Nephron progenitor cell (in vitro differentiated cells): ENCODE measurements around the gene MVK.

ENCODE experiments used
- DNase-seq: peaks from one replicate; pipeline ENCODE4 v3.0.0; 2021
- H3K27ac Mint-ChIP-seq: 2 replicates; pipeline ENCODE4 v1.8.0; 2021; ENCODE audit warnings: mild to moderate bottlenecking, moderate library complexity, mixed read lengths
- H3K27me3 Mint-ChIP-seq: 2 replicates; pipeline ENCODE4 v1.8.0; 2021; ENCODE audit warnings: mild to moderate bottlenecking, low read depth, mixed read lengths; ENCODE audit not compliant: poor library complexity
- H3K36me3 Mint-ChIP-seq: 2 replicates; pipeline ENCODE4 v1.8.0; 2021; ENCODE audit warnings: low read depth, mixed read lengths
- H3K4me1 Mint-ChIP-seq: 2 replicates; pipeline ENCODE4 v1.8.0; 2021; ENCODE audit warnings: mixed read lengths
- H3K4me3 Mint-ChIP-seq: 2 replicates; pipeline ENCODE4 v1.8.0; 2021; ENCODE audit warnings: mild to moderate bottlenecking, moderate library complexity, mixed read lengths
- H3K9me3 Mint-ChIP-seq: 2 replicates; pipeline ENCODE4 v1.8.0; 2021; ENCODE audit warnings: mild to moderate bottlenecking, moderate library complexity, mixed read lengths
- TF ChIP-seq, protein P1 (sequence below): fragments of 200-600 bp; sonication (generic); IDR thresholded peaks from 2 replicates; pipeline ENCODE4 v1.5.0; 2021; ENCODE audit warnings: antibody characterized with exemption

Gene MVK

DNA sequence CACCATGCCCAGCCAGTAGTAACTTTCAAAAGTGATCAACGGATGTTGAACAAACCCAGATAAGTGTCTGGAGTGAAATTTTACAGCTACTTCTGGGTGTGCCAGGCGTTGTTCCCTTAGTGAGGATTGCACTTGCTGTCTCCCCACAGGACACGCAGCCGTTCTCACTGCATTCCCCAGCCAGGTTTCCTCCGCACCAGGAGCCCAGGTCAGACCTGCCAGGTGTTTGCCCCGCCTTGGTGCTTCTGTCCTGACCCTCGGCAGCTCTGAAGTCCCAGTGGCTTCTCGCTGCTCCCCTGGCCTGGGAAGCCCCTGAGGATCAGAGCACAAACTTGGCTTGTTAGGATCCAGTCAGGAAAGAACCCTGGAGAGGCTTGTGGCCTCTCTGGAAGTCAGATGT lies 36.5 kb upstream of the MVK start:
- Mint-ChIP-seq H3K9me3 (no peaks in the 10 kb centered on the region), H3K27ac (no peak overlapping the region), H3K4me1 (no peaks in the 10 kb centered on the region), H3K4me3 (no peak overlapping the region), H3K27me3 (peaks cover 6% of the 10 kb centered on the region), H3K36me3 (peaks cover 9% of the 10 kb centered on the region)
- DNase-seq = no peak
- TF ChIP-seq, protein P1, sequence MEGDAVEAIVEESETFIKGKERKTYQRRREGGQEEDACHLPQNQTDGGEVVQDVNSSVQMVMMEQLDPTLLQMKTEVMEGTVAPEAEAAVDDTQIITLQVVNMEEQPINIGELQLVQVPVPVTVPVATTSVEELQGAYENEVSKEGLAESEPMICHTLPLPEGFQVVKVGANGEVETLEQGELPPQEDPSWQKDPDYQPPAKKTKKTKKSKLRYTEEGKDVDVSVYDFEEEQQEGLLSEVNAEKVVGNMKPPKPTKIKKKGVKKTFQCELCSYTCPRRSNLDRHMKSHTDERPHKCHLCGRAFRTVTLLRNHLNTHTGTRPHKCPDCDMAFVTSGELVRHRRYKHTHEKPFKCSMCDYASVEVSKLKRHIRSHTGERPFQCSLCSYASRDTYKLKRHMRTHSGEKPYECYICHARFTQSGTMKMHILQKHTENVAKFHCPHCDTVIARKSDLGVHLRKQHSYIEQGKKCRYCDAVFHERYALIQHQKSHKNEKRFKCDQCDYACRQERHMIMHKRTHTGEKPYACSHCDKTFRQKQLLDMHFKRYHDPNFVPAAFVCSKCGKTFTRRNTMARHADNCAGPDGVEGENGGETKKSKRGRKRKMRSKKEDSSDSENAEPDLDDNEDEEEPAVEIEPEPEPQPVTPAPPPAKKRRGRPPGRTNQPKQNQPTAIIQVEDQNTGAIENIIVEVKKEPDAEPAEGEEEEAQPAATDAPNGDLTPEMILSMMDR = no peak

DNA sequence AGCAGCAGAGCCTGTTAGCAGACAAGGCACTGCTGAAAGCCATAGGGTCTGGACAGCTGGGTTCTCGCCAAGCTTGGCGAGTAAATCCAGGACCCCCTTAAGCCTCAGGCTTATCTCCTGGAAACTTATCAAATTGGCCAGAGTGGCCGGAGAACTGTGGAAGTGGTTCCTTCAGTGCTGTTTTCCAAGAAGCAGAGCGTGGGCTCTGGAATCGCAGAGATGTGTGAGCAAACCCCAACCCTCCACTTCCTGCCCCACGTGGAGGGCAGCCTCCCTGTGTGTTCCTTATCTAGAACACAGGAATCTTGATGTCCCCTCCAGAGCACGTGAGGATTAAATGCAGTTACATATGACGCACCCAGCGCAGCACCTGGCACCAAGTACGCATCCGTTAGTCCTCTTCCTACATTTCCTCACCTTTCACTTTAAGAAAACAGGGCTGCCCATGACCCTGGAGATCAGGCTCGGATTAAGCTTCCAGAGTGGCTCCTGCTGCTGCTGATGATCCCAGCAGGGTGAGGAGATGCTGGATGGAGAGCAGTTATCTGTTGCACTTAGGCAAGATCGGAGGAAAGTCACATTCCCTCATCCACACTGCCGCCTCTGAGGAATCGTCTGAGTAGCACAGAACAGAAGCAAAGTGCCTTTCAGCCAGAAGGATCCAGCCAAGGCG lies 35.3 kb upstream of the MVK start:
- H3K27me3 Mint-ChIP-seq = peaks cover 6% of the 10 kb centered on the region
- H3K4me1 Mint-ChIP-seq = no peaks in the 10 kb centered on the region
- TF ChIP-seq, protein P1 = no peak
- no peak overlapping the region for H3K4me3 Mint-ChIP-seq
- no peaks in the 10 kb centered on the region for H3K9me3 Mint-ChIP-seq
- peaks cover 6% of the 10 kb centered on the region for H3K36me3 Mint-ChIP-seq
- H3K27ac Mint-ChIP-seq = no peak overlapping the region
- DNase-seq = no peak

DNA sequence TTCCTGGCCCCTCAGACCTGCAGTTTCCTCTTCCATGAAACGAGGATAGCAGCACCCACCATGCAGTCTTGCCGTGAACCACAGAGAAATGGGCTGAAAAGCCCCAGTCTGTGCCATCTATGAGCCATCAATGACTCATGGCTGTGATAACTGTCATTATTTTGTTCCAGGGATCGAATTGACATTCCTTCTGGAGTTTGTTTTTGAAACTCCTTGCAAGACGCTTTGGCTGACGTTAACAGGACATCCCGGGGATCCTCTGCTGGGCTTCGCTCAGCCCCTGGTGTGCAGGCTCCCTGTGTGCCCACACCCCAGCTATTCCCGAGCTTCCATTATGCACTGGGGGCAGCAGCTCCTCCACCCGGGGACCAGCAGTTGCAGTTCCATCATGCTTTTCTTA lies 34.1 kb upstream of the MVK start:
- H3K4me3 Mint-ChIP-seq = no peak overlapping the region
- H3K27ac Mint-ChIP-seq = no peak overlapping the region
- no peaks in the 10 kb centered on the region for H3K4me1 Mint-ChIP-seq
- peaks cover 9% of the 10 kb centered on the region for H3K27me3 Mint-ChIP-seq
- H3K9me3 Mint-ChIP-seq = no peaks in the 10 kb centered on the region
- TF ChIP-seq, protein P1 = no peak
- peaks cover 6% of the 10 kb centered on the region for H3K36me3 Mint-ChIP-seq
- no peak for DNase-seq

DNA sequence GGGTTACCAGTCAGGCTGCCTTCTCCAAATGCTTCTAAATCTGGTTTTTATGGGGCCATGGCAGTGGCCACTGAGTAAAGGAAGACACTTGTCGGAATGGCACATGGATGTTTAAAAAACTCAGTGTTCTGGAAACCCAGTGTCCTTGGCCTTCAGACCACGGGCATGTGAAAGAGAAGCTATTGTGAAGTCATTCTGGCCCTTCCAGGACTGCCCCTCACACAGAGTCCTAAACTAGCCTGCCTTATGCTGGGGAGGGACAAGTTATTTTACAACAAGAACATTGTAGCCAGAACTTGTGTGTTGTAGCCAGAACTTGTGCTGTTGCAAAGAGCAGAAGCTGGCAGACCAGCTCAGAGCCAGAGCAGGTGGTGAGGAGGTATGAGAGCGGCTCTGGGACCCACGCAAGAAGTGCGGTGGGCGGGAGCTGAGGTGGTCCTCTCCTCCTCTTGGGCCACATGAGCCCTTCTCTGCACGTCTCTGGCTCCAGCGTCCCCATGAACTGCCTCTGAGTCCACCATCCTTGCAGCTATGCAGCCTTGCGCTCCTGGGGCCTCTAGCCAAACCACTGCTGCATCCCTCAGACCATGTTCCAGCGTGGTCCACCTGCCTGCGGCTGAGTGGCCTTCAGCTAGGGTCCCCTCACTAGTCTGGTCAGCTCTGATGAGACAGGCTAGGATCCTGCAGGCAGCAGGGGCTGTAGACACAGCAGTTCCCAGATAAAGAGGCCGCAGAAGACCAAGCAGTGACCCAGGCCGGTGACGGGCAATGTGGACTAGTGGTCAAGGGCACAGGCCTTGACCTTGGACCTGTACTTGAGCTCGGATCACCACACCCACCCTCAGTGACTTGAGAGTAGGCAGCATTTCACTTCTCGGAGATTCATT lies 32.8 kb upstream of the MVK start:
- peaks cover 5% of the 10 kb centered on the region for H3K4me1 Mint-ChIP-seq
- H3K27ac Mint-ChIP-seq = no peak overlapping the region
- no peaks in the 10 kb centered on the region for H3K36me3 Mint-ChIP-seq
- TF ChIP-seq, protein P1 = no peak
- peaks cover 9% of the 10 kb centered on the region for H3K27me3 Mint-ChIP-seq
- no peak for DNase-seq
- no peaks in the 10 kb centered on the region for H3K9me3 Mint-ChIP-seq
- H3K4me3 Mint-ChIP-seq = no peak overlapping the region

DNA sequence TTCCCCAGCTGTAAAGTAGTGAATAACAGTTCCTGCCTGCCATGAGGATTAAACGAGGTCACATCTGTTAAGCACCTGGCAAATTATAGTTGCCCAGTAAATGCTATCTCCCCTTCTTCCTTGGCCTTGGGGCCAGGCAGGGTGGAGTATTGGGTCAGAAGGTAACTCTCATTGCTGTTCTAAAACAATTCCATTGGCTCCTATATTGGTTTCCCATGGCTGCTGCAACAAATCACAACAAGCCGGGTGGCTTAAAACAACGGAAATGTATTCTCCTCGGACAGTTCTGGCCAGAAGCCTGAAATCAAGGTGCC lies 32.2 kb upstream of the MVK start:
- Mint-ChIP-seq H3K4me1 (peaks cover 5% of the 10 kb centered on the region), H3K27me3 (peaks cover 9% of the 10 kb centered on the region), H3K9me3 (no peaks in the 10 kb centered on the region), H3K4me3 (no peak overlapping the region), H3K27ac (no peak overlapping the region), H3K36me3 (no peaks in the 10 kb centered on the region)
- TF ChIP-seq, protein P1 = no peak
- no peak for DNase-seq
